BE2C (cell line): ENCODE results near the gene SNAPC4.
"Not testable (repeated sequence)": the region's sequence is repeated elsewhere in the genome, so short reads cannot be mapped to it uniquely, and the experiment has no call there.

Experiments used
- DNase-seq: peaks from one replicate; pipeline ENCODE4 v3.0.0-alpha.2; 2020
- H3K27me3 ChIP-seq: fragments of 250-450 bp; sonication (Bioruptor Pico); 2 replicates; pipeline ENCODE4 v1.5.1; 2020; ENCODE audit warnings: mild to moderate bottlenecking
- H3K36me3 ChIP-seq: fragments of 250-450 bp; sonication (Bioruptor Pico); 2 replicates; pipeline ENCODE4 v1.5.1; 2020; ENCODE audit warnings: mild to moderate bottlenecking
- H3K4me1 ChIP-seq: fragments of 250-450 bp; sonication (Bioruptor Pico); 2 replicates; pipeline ENCODE4 v1.5.1; 2020
- H3K4me3 ChIP-seq: 2 replicates; pipeline ENCODE4 v1.5.1; 2011; ENCODE audit warnings: low read depth, low read length
- H3K9me3 ChIP-seq: fragments of 250-450 bp; sonication (Bioruptor Pico); 2 replicates; pipeline ENCODE4 v1.5.1; 2020
- CTCF ChIP-seq: IDR thresholded peaks from 2 replicates; pipeline ENCODE4 v1.5.1; 2012; ENCODE audit warnings: mild to moderate bottlenecking, low read depth, low read length

SNAPC4 gene

GRCh38 chr9:136355616-136356557, 44.1 kb downstream of the SNAPC4 start:
- no peak for TF ChIP-seq CTCF
- no peaks in the 10 kb centered on the region; the same call in 1 of the 2 replicates for H3K9me3 ChIP-seq
- H3K4me1 ChIP-seq = peaks cover 13% of the 10 kb centered on the region
- no peak overlapping the region for H3K4me3 ChIP-seq
- no peaks in the 10 kb centered on the region for H3K27me3 ChIP-seq
- DNase-seq = no peak
- peaks cover 19% of the 10 kb centered on the region for H3K36me3 ChIP-seq

GRCh38 chr9:136354592-136355085, 45.3 kb downstream of the SNAPC4 start:
- Histone ChIP-seq H3K27me3 (no peaks in the 10 kb centered on the region), H3K9me3 (no peaks in the 10 kb centered on the region; the same call in 1 of the 2 replicates), H3K4me3 (no peak overlapping the region), H3K36me3 (peaks cover 19% of the 10 kb centered on the region), H3K4me1 (peaks cover 7% of the 10 kb centered on the region)
- DNase-seq = no peak
- TF ChIP-seq CTCF = no peak

GRCh38 chr9:136353757-136354488, 46.0 kb downstream of the SNAPC4 start:
- Histone ChIP-seq H3K4me3 (no peak overlapping the region), H3K9me3 (no peaks in the 10 kb centered on the region; the same call in 1 of the 2 replicates), H3K36me3 (peaks cover 19% of the 10 kb centered on the region), H3K27me3 (no peaks in the 10 kb centered on the region), H3K4me1 (peaks cover 8% of the 10 kb centered on the region)
- no peak for DNase-seq
- no peak for TF ChIP-seq CTCF

GRCh38 chr9:136353088-136353487, 46.9 kb downstream of the SNAPC4 start:
- no peak for TF ChIP-seq CTCF
- H3K36me3 ChIP-seq = peaks cover 18% of the 10 kb centered on the region
- H3K27me3 ChIP-seq = no peaks in the 10 kb centered on the region
- DNase-seq = no peak
- H3K9me3 ChIP-seq = no peaks in the 10 kb centered on the region; the same call in 1 of the 2 replicates
- H3K4me1 ChIP-seq = peaks cover 16% of the 10 kb centered on the region
- H3K4me3 ChIP-seq = no peak overlapping the region

- H3K27me3 ChIP-seq = no peaks in the 10 kb centered on the region
- peaks cover 15% of the 10 kb centered on the region for H3K36me3 ChIP-seq
- no peak for DNase-seq
- H3K4me3 ChIP-seq = no peak overlapping the region
- TF ChIP-seq CTCF = no peak
- no peaks in the 10 kb centered on the region; the same call in 1 of the 2 replicates for H3K9me3 ChIP-seq
- H3K4me1 ChIP-seq = peaks cover 20% of the 10 kb centered on the region
Measured at GRCh38 chr9:136352682-136353081, 47.3 kb downstream of the SNAPC4 start.

- peaks cover 24% of the 10 kb centered on the region for H3K4me1 ChIP-seq
- DNase-seq, H3K9me3 ChIP-seq, H3K27me3 ChIP-seq, H3K4me3 ChIP-seq: not testable (repeated sequence)
- H3K36me3 ChIP-seq = peaks cover 15% of the 10 kb centered on the region
Measured at GRCh38 chr9:136351868-136352267, 48.1 kb downstream of the SNAPC4 start.
